K562 (cell line): Measurements from ENCODE around the gene TMEM229B. TPM values are rescaled to one million over a fixed set of nuclear protein-coding genes. Genes with fewer than 3 reads are reported as not detected.

Experiments
- ATAC-seq: fragments of 200-7000 bp; cut with Tn5 transposase; 3 replicates; pipeline ENCODE4 v1.9.1; 2020; ENCODE audit warnings: moderate library complexity
- BruUV-seq: library from RNA; stranded (reverse); fragments of 400-500 nt; replicated peaks from 2 replicates; lab custom pipeline; 2021; lab: Mats Ljungman, UMichigan
- CTCF ChIA-PET: fragments of 300-600 bp; formaldehyde crosslinking; extraction: SDS; loops from one replicate; lab custom pipeline; 2021; ENCODE audit warnings: low intra/inter-chr PET ratio; lab: Yijun Ruan, JAX
- POLR2A ChIA-PET: fragments of 300-600, 350-650 bp; sonication (Branson Sonifier 250); formaldehyde crosslinking; extraction: SDS; loops from one replicate; lab custom pipeline; 2021; ENCODE audit warnings: antibody characterized with exemption, inconsistent platforms; lab: Yijun Ruan, JAX
- DNase-seq, 4 experiments: peaks; one replicate each; pipeline versions ENCODE4 v3.0.0 to v3.0.0-alpha.2; 2011 to 2018; ENCODE audit warnings: low spot score in 3 of 4, mixed read lengths in 3 of 4; ENCODE audit errors: extremely low read depth in 1 of 4
- FAIRE-seq: peaks from 2 replicates; lab custom pipeline; 2011; peaks lifted over from hg19 to GRCh38; lab: Jason Lieb, UNC
- H2AFZ ChIP-seq: 2 replicates; pipeline ENCODE4 v1.6.0; 2011; ENCODE audit warnings: low read depth, low read length, control low read depth, inconsistent platforms
- H3K27ac ChIP-seq: fragments of 200-600 bp; 3 replicates; pipeline ENCODE4 v1.8.0; 2011; ENCODE audit warnings: low read depth, mild to moderate bottlenecking, control low read depth, inconsistent platforms, low read length, moderate library complexity, mixed read lengths; ENCODE audit errors: extremely low read depth
- H3K27me3 ChIP-seq, 2 experiments: fragments of 300-600 bp in 1 of 2; 2 replicates in 1 of 2; 3 replicates in 1 of 2; pipeline versions ENCODE4 v1.6.0 to v1.8.0; 2011; ENCODE audit warnings: inconsistent platforms in 2 of 2, low read length in 2 of 2, mild to moderate bottlenecking in 1 of 2, mixed read lengths in 1 of 2, moderate library complexity in 1 of 2; ENCODE audit not compliant: control insufficient read depth in 2 of 2, insufficient read depth in 2 of 2
- H3K36me3 ChIP-seq: fragments of 300-600 bp; 3 replicates; pipeline ENCODE4 v1.8.0; 2011; ENCODE audit warnings: mild to moderate bottlenecking, low read length, inconsistent platforms; ENCODE audit not compliant: control insufficient read depth, insufficient read depth
- H3K4me1 ChIP-seq, 2 experiments: fragments of 200-600 bp in 1 of 2; replicated peaks in 1 of 2; 2 replicates in 1 of 2; 3 replicates in 1 of 2; pipeline versions ENCODE4 v1.5.1 to v1.8.0; 2011; ENCODE audit warnings: inconsistent platforms in 2 of 2, low read length in 2 of 2, mild to moderate bottlenecking in 1 of 2, mixed read lengths in 1 of 2, moderate library complexity in 1 of 2; ENCODE audit not compliant: control insufficient read depth in 2 of 2, insufficient read depth in 2 of 2
- H3K4me2 ChIP-seq: 2 replicates; pipeline ENCODE4 v1.6.1; 2011; ENCODE audit warnings: low read length, control low read depth, inconsistent platforms, mixed read lengths; ENCODE audit not compliant: insufficient read depth
- H3K4me3 ChIP-seq: fragments of 200-600 bp; sonication (generic), shearing (Covaris generic); 2 replicates; pipeline ENCODE4 v1.5.1; 2016; ENCODE audit warnings: control low read depth, inconsistent platforms
- H3K79me2 ChIP-seq: fragments of 200-600 bp; 3 replicates; pipeline ENCODE4 v1.8.0; 2011; ENCODE audit warnings: low read length, inconsistent platforms; ENCODE audit not compliant: control insufficient read depth, insufficient read depth
- H3K9ac ChIP-seq, 2 experiments: 2 replicates each; pipeline versions ENCODE4 v1.6.0 to v1.6.1; 2011; ENCODE audit warnings: low read depth in 2 of 2, low read length in 2 of 2, control low read depth in 1 of 2, inconsistent platforms in 1 of 2, mild to moderate bottlenecking in 1 of 2, mixed read lengths in 1 of 2; ENCODE audit not compliant: insufficient read depth in 1 of 2
- H3K9me1 ChIP-seq: one replicate; pipeline ENCODE4 v1.6.0; 2011; ENCODE audit warnings: inconsistent platforms, mild to moderate bottlenecking, low read length, moderate library complexity; ENCODE audit not compliant: control insufficient read depth, insufficient read depth
- H3K9me3 ChIP-seq: replicated peaks from 2 replicates; pipeline ENCODE4 v1.5.1; 2011; ENCODE audit warnings: low read depth, low read length, inconsistent platforms; ENCODE audit not compliant: control insufficient read depth, insufficient read depth
- H4K20me1 ChIP-seq: replicated peaks from 2 replicates; pipeline ENCODE4 v1.6.1; 2011; ENCODE audit warnings: low read length, inconsistent platforms, mixed read lengths; ENCODE audit not compliant: control insufficient read depth, insufficient read depth
- BACH1 ChIP-seq: fragments of 200-800 bp; sonication (Bioruptor generic); IDR thresholded peaks from 2 replicates; pipeline ENCODE4 v1.6.1; 2016; ENCODE audit warnings: missing genetic modification characterization, missing compliant biosample characterization
- HDGF ChIP-seq: fragments of 450-650 bp; IDR thresholded peaks from 2 replicates; pipeline ENCODE4 v1.6.1; 2016
- HMGN3 ChIP-seq: IDR thresholded peaks from 2 replicates; pipeline ENCODE4 v1.6.1; 2011; ENCODE audit warnings: borderline replicate concordance, low read depth, mild to moderate bottlenecking, mixed read lengths, low read length; ENCODE audit not compliant: insufficient read length; ENCODE audit errors: extremely low read depth
- HNRNPUL1 ChIP-seq: fragments of 200-400 bp; formaldehyde crosslinking; IDR thresholded peaks from 2 replicates; pipeline ENCODE4 v1.6.1; 2017; ENCODE audit warnings: low read length
- JUNB ChIP-seq: fragments of 450-650 bp; formaldehyde crosslinking; conservative IDR thresholded peaks from 2 replicates; pipeline ENCODE4 v1.4.0; 2020; ENCODE audit warnings: mild to moderate bottlenecking
- NCOA4 ChIP-seq: fragments of 450-650 bp; IDR thresholded peaks from 2 replicates; pipeline ENCODE4 v1.6.1; 2018; ENCODE audit warnings: mild to moderate bottlenecking; ENCODE audit not compliant: partially characterized antibody
- NEUROD1 ChIP-seq: fragments of 150-350 bp; IDR thresholded peaks from 2 replicates; pipeline ENCODE4 v1.6.1; 2014; ENCODE audit warnings: borderline replicate concordance, low read length, low read depth; ENCODE audit not compliant: partially characterized antibody
- NR2C2 ChIP-seq, 2 experiments: fragments of 200-800 bp in 1 of 2; sonication (Bioruptor generic) in 1 of 2; sonication (generic) in 1 of 2; formaldehyde crosslinking in 1 of 2; IDR thresholded peaks; 2 replicates each; pipeline versions ENCODE4 v1.6.1 to v1.8.0; 2016 to 2022; ENCODE audit warnings: mild to moderate bottlenecking in 1 of 2, missing compliant biosample characterization in 1 of 2, missing genetic modification characterization in 1 of 2, missing genetic modification reagents in 1 of 2
- SETDB1 ChIP-seq: IDR thresholded peaks from one replicate; pipeline ENCODE4 v1.6.1; 2012; ENCODE audit warnings: low read length, control low read depth, inconsistent platforms
- SMAD1 ChIP-seq: fragments of 150-350 bp; IDR thresholded peaks from 2 replicates; pipeline ENCODE4 v1.6.1; 2014; ENCODE audit warnings: low read length, low read depth; ENCODE audit not compliant: partially characterized antibody
- SPI1 ChIP-seq: IDR thresholded peaks from 2 replicates; pipeline ENCODE4 v1.6.1; 2011; ENCODE audit warnings: low read depth, low read length, control low read depth, borderline replicate concordance
- TBP ChIP-seq: optimal IDR thresholded peaks from 2 replicates; pipeline ENCODE3; 2011; ENCODE audit warnings: low read depth, low read length, improper control_type of control experiment
- TFAM ChIP-seq: fragments of 250-450 bp; sonication (Bioruptor Pico); conservative IDR thresholded peaks from 2 replicates; pipeline ENCODE4 v1.5.0; 2021; ENCODE audit warnings: mild to moderate bottlenecking, moderate library complexity
- ZNF146 ChIP-seq: IDR thresholded peaks from one replicate; pipeline ENCODE4 v1.6.1; 2018; ENCODE audit warnings: missing compliant biosample characterization; ENCODE audit not compliant: unreplicated experiment
- ZNF778 ChIP-seq: fragments of 450-650 bp; formaldehyde crosslinking; IDR thresholded peaks from 2 replicates; pipeline ENCODE4 v1.4.0; 2020; ENCODE audit warnings: mild to moderate bottlenecking, moderate library complexity
- WGBS: fragments of 100-300 bp; shearing (Covaris generic); methylation state at CpG from one replicate; pipeline ENCODE4 v1.1.6; 2016; ENCODE audit warnings: low coverage, mixed read lengths; ENCODE audit not compliant: insufficient coverage; ENCODE audit errors: missing lambda C conversion rate; 5-methylcytosine and 5-hydroxymethylcytosine counted together
- in situ Hi-C: fragments of 300-500 bp; cut with MboI; formaldehyde crosslinking; loops from 4 replicates; pipeline ENCODE4 v1.15.0; 2018; ENCODE audit warnings: inconsistent platforms, mixed read lengths
- intact Hi-C: fragments of 100-400 bp; cut with micrococcal nuclease; formaldehyde crosslinking; loops from 2 replicates; pipeline ENCODE4 v1.14.2; 2022
- polyA plus RNA-seq, 8 experiments: library from polyadenylated mRNA; depleted of rRNA in 4 of 8; stranded (reverse) in 5 of 8; unstranded in 3 of 8; fragments of >200 nt; fragmentation: Nextera tagmentation in 2 of 8; fragmentation: Illumina TruSeq in 1 of 8; extraction: Ambion mirVana in 2 of 8; extraction: Trizol in 1 of 8; gene quantifications; 2 replicates each; pipeline versions ENCODE4 v1.2.1 to v1.2.3, GENCODE V29; 2011 to 2014; ENCODE audit warnings: inconsistent platforms in 1 of 8, missing spikeins in 1 of 8
- total RNA-seq, 7 experiments: library from RNA; depleted of rRNA in 6 of 7; stranded (reverse); fragments of >200 nt in 6 of 7; fragmentation: Illumina TruSeq in 2 of 7; extraction: Trizol in 2 of 7; gene quantifications; 2 replicates each; pipeline versions ENCODE4 v1.2.1 to v1.2.3, GENCODE V29; 2011 to 2021; ENCODE audit warnings: low replicate concordance in 1 of 7
- TF ChIP-seq, protein P1 (sequence below): fragments of 250-450 bp; sonication (Bioruptor Pico); IDR thresholded peaks from 2 replicates; pipeline ENCODE4 v1.5.0; 2021; ENCODE audit warnings: mild to moderate bottlenecking, borderline replicate concordance
- TF ChIP-seq, protein P2 (sequence below): IDR thresholded peaks from 2 replicates; pipeline ENCODE4 v1.6.1; 2011; ENCODE audit warnings: borderline replicate concordance, low read depth, mild to moderate bottlenecking, moderate library complexity, low read length; ENCODE audit not compliant: insufficient read depth, poor library complexity, severe bottlenecking

The TMEM229B gene
- total and polyA plus RNA-seq, 9 of the 15 experiments (the other 6 are each of a cell fraction or from before 2014, with no cell fraction given), result not detected

DNA sequence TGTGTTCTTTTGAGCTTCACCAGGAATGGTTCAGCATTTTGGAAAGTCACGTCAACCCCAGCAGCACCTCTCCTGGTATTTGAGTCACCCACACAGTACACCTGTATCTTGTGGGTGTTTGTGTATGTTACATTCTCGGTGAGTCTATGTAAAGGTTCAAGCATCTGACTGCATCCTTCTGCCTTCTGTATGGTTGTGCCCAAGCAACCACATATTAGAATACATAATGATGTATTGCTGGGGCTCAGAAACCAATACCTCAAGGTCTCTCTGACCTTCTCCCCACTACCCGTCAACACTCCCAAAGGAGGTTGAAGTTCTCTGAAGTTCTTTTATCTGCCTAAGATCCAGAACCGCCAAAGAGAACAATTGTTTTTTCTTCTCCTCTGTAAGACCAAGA lies 9.2 kb upstream of the TMEM229B start:
- H3K9me3 ChIP-seq, result peaks cover 5% of the 10 kb centered on the region; the same call in 1 of the 2 replicates
- H3K27ac ChIP-seq, result no peak overlapping the region
- H3K9ac ChIP-seq, result no peak overlapping the region
- peaks cover 0 to 9% of the 10 kb centered on the region in 2 experiments; a peak in 1 of 5 replicates for H3K27me3 ChIP-seq
- intact Hi-C loops, result no loop called here
- H3K79me2 ChIP-seq, result no peaks in the 10 kb centered on the region
- in situ Hi-C loops, result no loop called here
- DNase-seq, result no peak
- TF ChIP-seq, protein P1, sequence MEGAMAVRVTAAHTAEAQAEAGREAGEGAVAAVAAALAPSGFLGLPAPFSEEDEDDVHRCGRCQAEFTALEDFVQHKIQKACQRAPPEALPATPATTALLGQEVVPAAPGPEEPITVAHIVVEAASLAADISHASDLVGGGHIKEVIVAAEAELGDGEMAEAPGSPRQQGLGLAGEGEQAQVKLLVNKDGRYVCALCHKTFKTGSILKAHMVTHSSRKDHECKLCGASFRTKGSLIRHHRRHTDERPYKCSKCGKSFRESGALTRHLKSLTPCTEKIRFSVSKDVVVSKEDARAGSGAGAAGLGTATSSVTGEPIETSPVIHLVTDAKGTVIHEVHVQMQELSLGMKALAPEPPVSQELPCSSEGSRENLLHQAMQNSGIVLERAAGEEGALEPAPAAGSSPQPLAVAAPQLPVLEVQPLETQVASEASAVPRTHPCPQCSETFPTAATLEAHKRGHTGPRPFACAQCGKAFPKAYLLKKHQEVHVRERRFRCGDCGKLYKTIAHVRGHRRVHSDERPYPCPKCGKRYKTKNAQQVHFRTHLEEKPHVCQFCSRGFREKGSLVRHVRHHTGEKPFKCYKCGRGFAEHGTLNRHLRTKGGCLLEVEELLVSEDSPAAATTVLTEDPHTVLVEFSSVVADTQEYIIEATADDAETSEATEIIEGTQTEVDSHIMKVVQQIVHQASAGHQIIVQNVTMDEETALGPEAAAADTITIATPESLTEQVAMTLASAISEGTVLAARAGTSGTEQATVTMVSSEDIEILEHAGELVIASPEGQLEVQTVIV (CRISPR knock-in tag), result no peak
- no peak for TF ChIP-seq SETDB1
- TF ChIP-seq, protein P2, sequence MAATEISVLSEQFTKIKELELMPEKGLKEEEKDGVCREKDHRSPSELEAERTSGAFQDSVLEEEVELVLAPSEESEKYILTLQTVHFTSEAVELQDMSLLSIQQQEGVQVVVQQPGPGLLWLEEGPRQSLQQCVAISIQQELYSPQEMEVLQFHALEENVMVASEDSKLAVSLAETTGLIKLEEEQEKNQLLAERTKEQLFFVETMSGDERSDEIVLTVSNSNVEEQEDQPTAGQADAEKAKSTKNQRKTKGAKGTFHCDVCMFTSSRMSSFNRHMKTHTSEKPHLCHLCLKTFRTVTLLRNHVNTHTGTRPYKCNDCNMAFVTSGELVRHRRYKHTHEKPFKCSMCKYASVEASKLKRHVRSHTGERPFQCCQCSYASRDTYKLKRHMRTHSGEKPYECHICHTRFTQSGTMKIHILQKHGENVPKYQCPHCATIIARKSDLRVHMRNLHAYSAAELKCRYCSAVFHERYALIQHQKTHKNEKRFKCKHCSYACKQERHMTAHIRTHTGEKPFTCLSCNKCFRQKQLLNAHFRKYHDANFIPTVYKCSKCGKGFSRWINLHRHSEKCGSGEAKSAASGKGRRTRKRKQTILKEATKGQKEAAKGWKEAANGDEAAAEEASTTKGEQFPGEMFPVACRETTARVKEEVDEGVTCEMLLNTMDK, result no peak
- TF ChIP-seq HMGN3, result no peak
- TF ChIP-seq SPI1, result no peak
- TF ChIP-seq BACH1 (tag), result no peak
- TF ChIP-seq NCOA4, result no peak
- TF ChIP-seq NEUROD1, result no peak
- TF ChIP-seq ZNF146, result no peak
- no peak for TF ChIP-seq TFAM (CRISPR knock-in tag)
- TF ChIP-seq ZNF778 (CRISPR knock-in tag), result no peak
- TF ChIP-seq SMAD1, result no peak
- TF ChIP-seq NR2C2 (CRISPR knock-in tag; IDR thresholded peaks at IDR 0.05), result no peak
- no peak for TF ChIP-seq NR2C2 (tag; IDR thresholded peaks at IDR 0.05)
- no peak for TF ChIP-seq JUNB (CRISPR knock-in tag)
- no peak for TF ChIP-seq HNRNPUL1
- no peak for TF ChIP-seq TBP
- no peak for TF ChIP-seq HDGF
- ChIA-PET CTCF (no interaction called here), POLR2A (no interaction called here)
- ATAC-seq, result no peak
- no peak overlapping the region for H3K4me3 ChIP-seq
- no peaks in the 10 kb centered on the region for H4K20me1 ChIP-seq
- H3K4me2 ChIP-seq, result no peak overlapping the region
- no peaks in the 10 kb centered on the region; a peak in 1 of 5 replicates for H3K4me1 ChIP-seq
- FAIRE-seq, result no peak
- no peaks in the 10 kb centered on the region for H3K36me3 ChIP-seq
- no peaks in the 10 kb centered on the region for H3K9me1 ChIP-seq
- no peak overlapping the region for H2AFZ ChIP-seq
- WGBS, result 5% methylated on average over 4 of the region's 4 CpGs
- BruUV-seq, result no TSS peak
